Endodermal cell (in vitro differentiated cells): ENCODE results near the gene CFAP161. TPM values are rescaled to one million over a fixed set of nuclear protein-coding genes. Genes with fewer than 3 reads are reported as not detected.
A peak's percentile ranks its signal among the peaks of the same experiment; 100 is the strongest.

ENCODE experiments used
- DNase-seq: peaks from one replicate; pipeline ENCODE4 v3.0.0-alpha.2; 2017
- H3K27ac ChIP-seq: 2 replicates; pipeline ENCODE4 v1.5.1; 2013; ENCODE audit warnings: mild to moderate bottlenecking, low read depth, low read length, moderate library complexity
- H3K27me3 ChIP-seq: 2 replicates; pipeline ENCODE4 v1.6.1; 2013; ENCODE audit warnings: mild to moderate bottlenecking, low read length, moderate library complexity; ENCODE audit not compliant: insufficient read depth, control insufficient read depth, poor library complexity, severe bottlenecking
- H3K36me3 ChIP-seq: 2 replicates; pipeline ENCODE4 v1.7.0; 2013; ENCODE audit warnings: mild to moderate bottlenecking, low read length, moderate library complexity; ENCODE audit not compliant: control insufficient read depth, insufficient read depth
- H3K4me1 ChIP-seq: one replicate; pipeline ENCODE4 v1.7.0; 2013; ENCODE audit warnings: low read length; ENCODE audit not compliant: control insufficient read depth, insufficient read depth
- H3K4me3 ChIP-seq: 2 replicates; pipeline ENCODE4 v1.5.1; 2013; ENCODE audit warnings: mild to moderate bottlenecking, low read length, moderate library complexity
- H3K9ac ChIP-seq: 2 replicates; pipeline ENCODE4 v1.6.1; 2013; ENCODE audit warnings: mild to moderate bottlenecking, low read length, moderate library complexity; ENCODE audit not compliant: poor library complexity, severe bottlenecking; ENCODE audit errors: extremely low read depth
- H3K9me3 ChIP-seq: 2 replicates; pipeline ENCODE4 v1.6.1; 2013; ENCODE audit warnings: mild to moderate bottlenecking, low read length, moderate library complexity; ENCODE audit not compliant: control insufficient read depth
- H3K27ac Mint-ChIP-seq: 2 replicates; pipeline ENCODE4 v1.8.0; 2020; ENCODE audit warnings: mixed read lengths
- H3K27me3 Mint-ChIP-seq: 2 replicates; pipeline ENCODE4 v1.8.0; 2021; ENCODE audit warnings: mild to moderate bottlenecking, mixed read lengths; ENCODE audit not compliant: insufficient read depth
- H3K36me3 Mint-ChIP-seq: 2 replicates; pipeline ENCODE4 v1.8.0; 2020; ENCODE audit warnings: low read depth, mixed read lengths
- H3K4me1 Mint-ChIP-seq: 2 replicates; pipeline ENCODE4 v1.8.0; 2020; ENCODE audit warnings: mixed read lengths
- H3K4me3 Mint-ChIP-seq: 2 replicates; pipeline ENCODE4 v1.8.0; 2020; ENCODE audit warnings: mild to moderate bottlenecking, moderate library complexity, mixed read lengths
- H3K9me3 Mint-ChIP-seq: 2 replicates; pipeline ENCODE4 v1.8.0; 2020; ENCODE audit warnings: mild to moderate bottlenecking, mixed read lengths
- WGBS, 2 experiments: methylation state at CpG; one replicate each; pipeline versions ENCODE4 v1.1.5 to v1.1.7; 2013; ENCODE audit warnings: missing lambda C conversion rate in 2 of 2, mixed read lengths in 1 of 2; ENCODE audit not compliant: insufficient coverage in 1 of 2, insufficient read length in 1 of 2; 5-methylcytosine and 5-hydroxymethylcytosine counted together
- total RNA-seq, 2 donors: library from RNA; stranded (reverse); fragmentation: NEBNext Ultra II Directional in 1 of 2; extraction: Animal tissue kit (Norgen Biotek cat#: 25700) in 1 of 2; gene quantifications; 2 replicates in 1 of 2; 3 replicates in 1 of 2; pipeline ENCODE4 v1.2.1, GENCODE V29; 2021
- TF ChIP-seq, protein P1 (sequence below): fragments of 200-600 bp; sonication (generic); conservative IDR thresholded peaks from 2 replicates; pipeline ENCODE4 v1.5.0; 2021; ENCODE audit warnings: antibody characterized with exemption, mild to moderate bottlenecking

Gene CFAP161
- total RNA-seq, 2 donors from 2014 or later = not detected

DNA sequence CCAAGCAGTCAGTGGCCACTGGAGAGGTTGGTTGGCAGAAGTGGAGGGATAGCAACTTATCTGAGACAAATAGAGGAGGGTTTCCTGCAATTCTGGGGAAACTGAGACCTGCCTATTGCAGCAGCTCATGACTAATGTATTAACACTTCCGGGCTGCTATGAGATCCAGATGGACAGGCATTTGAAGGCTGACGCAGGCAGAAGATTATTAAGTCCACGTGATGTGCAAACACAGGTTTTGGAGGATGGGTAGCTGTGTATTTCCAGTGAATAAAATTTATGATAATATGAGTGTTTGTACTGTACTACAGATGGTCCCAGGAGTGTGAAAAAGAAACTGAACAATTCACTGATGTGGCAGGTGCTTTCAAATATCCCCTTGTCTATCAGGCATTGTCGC lies 28.5 kb upstream of the CFAP161 start:
- no peaks in the 10 kb centered on the region for H3K9me3 ChIP-seq
- no peaks in the 10 kb centered on the region for H3K36me3 Mint-ChIP-seq
- H3K9ac ChIP-seq = no peak overlapping the region
- no peaks in the 10 kb centered on the region for H3K4me1 Mint-ChIP-seq
- H3K4me3 ChIP-seq = no peak overlapping the region
- no peak for DNase-seq
- 89 to 98% methylated on average over 4 of the region's 4 CpGs for WGBS, 2 experiments
- no peak overlapping the region for H3K27ac ChIP-seq
- H3K36me3 ChIP-seq = no peaks in the 10 kb centered on the region
- H3K4me3 Mint-ChIP-seq = no peak overlapping the region
- no peaks in the 10 kb centered on the region for H3K4me1 ChIP-seq
- no peak overlapping the region for H3K27ac Mint-ChIP-seq
- TF ChIP-seq, protein P1, sequence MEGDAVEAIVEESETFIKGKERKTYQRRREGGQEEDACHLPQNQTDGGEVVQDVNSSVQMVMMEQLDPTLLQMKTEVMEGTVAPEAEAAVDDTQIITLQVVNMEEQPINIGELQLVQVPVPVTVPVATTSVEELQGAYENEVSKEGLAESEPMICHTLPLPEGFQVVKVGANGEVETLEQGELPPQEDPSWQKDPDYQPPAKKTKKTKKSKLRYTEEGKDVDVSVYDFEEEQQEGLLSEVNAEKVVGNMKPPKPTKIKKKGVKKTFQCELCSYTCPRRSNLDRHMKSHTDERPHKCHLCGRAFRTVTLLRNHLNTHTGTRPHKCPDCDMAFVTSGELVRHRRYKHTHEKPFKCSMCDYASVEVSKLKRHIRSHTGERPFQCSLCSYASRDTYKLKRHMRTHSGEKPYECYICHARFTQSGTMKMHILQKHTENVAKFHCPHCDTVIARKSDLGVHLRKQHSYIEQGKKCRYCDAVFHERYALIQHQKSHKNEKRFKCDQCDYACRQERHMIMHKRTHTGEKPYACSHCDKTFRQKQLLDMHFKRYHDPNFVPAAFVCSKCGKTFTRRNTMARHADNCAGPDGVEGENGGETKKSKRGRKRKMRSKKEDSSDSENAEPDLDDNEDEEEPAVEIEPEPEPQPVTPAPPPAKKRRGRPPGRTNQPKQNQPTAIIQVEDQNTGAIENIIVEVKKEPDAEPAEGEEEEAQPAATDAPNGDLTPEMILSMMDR = no peak
- no peaks in the 10 kb centered on the region for H3K9me3 Mint-ChIP-seq
- peaks cover 12% of the 10 kb centered on the region for H3K27me3 Mint-ChIP-seq
- H3K27me3 ChIP-seq = no peaks in the 10 kb centered on the region

DNA sequence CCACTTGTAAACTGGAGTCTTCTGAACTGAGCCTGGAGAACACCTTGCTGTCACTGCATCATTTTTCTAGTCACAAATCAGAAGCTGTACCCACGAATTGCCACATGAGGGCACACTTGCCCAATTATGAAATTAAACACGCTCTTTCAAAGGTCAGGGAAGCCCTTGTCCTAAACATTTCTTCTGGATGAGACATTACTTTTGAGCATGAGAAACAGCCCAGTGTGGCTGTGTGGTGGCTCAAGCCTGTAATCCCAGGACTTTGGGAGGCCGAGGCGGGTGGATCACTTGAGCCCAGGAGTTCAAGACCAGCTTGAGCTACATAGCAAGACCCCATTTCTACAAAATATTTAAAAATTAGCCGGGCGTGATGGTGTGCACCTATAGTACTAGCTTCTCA lies 27.5 kb upstream of the CFAP161 start:
- Histone ChIP-seq H3K9me3 (no peaks in the 10 kb centered on the region), H3K4me1 (no peaks in the 10 kb centered on the region), H3K9ac (no peak overlapping the region), H3K27me3 (no peaks in the 10 kb centered on the region), H3K4me3 (no peak overlapping the region), H3K36me3 (no peaks in the 10 kb centered on the region), H3K27ac (no peak overlapping the region)
- Mint-ChIP-seq H3K4me3 (no peak overlapping the region), H3K9me3 (no peaks in the 10 kb centered on the region), H3K27ac (no peak overlapping the region), H3K27me3 (peaks cover 10% of the 10 kb centered on the region), H3K36me3 (no peaks in the 10 kb centered on the region), H3K4me1 (no peaks in the 10 kb centered on the region)
- TF ChIP-seq, protein P1 = peak; percentile 79
- peak; percentile 82 for DNase-seq
- WGBS, 2 experiments = 27 to 61% methylated on average over 3 to 6 of the region's 6 CpGs

DNA sequence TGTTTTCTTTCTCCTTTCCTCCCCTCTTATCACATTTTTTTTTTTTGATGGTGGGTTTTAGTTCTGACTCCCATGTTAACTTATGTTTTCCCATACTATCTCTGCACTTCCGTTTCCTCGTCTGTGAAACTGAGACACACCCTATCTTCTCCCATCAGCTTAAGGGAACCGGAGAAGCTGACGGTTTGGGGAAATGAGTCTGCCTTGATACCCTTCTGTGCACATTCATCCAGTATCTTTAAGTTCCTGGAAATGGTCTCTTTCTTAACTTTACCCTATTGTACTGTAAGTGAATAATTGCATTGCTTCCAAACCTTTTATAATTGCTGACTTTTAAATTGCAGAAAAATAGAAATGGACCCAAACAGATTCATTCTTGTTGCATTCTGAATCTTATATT lies 26.2 kb upstream of the CFAP161 start:
- WGBS, 2 experiments = 92 to 98% methylated on average over 4 of the region's 4 CpGs
- TF ChIP-seq, protein P1 = no peak
- H3K4me3 Mint-ChIP-seq = no peak overlapping the region
- Histone ChIP-seq H3K27ac (no peak overlapping the region), H3K4me3 (no peak overlapping the region), H3K4me1 (no peaks in the 10 kb centered on the region), H3K36me3 (no peaks in the 10 kb centered on the region), H3K27me3 (no peaks in the 10 kb centered on the region), H3K9ac (no peak overlapping the region), H3K9me3 (no peaks in the 10 kb centered on the region)
- no peak overlapping the region for H3K27ac Mint-ChIP-seq
- DNase-seq = no peak
- no peaks in the 10 kb centered on the region for H3K36me3 Mint-ChIP-seq
- H3K27me3 Mint-ChIP-seq = peaks cover 10% of the 10 kb centered on the region
- H3K4me1 Mint-ChIP-seq = no peaks in the 10 kb centered on the region
- H3K9me3 Mint-ChIP-seq = no peaks in the 10 kb centered on the region
